WTC11 (cell line): ENCODE measurements around the gene GTF2H2.
"Not testable (repeated sequence)": the region's sequence is repeated elsewhere in the genome, so short reads cannot be mapped to it uniquely, and the experiment has no call there.

Experiments
- CBFB ChIP-seq: sonication (generic); formaldehyde crosslinking; IDR thresholded peaks from 2 replicates; pipeline ENCODE4 v1.8.1; 2022; ENCODE audit warnings: mild to moderate bottlenecking, low read depth, missing genetic modification reagents
- CREM ChIP-seq: sonication (generic); formaldehyde crosslinking; IDR thresholded peaks from 2 replicates; pipeline ENCODE4 v1.8.1; 2022; ENCODE audit warnings: mild to moderate bottlenecking, missing genetic modification reagents, moderate library complexity
- CTCF ChIP-seq: fragments of 200-600 bp; IDR thresholded peaks from 2 replicates; pipeline ENCODE4 v1.8.0; 2022; ENCODE audit warnings: antibody characterized with exemption
- ESRRA ChIP-seq: sonication (generic); formaldehyde crosslinking; IDR thresholded peaks from 2 replicates; pipeline ENCODE4 v1.8.1; 2022; ENCODE audit warnings: mild to moderate bottlenecking, missing genetic modification reagents, borderline replicate concordance
- FOXK1 ChIP-seq: sonication (generic); formaldehyde crosslinking; IDR thresholded peaks from 2 replicates; pipeline ENCODE4 v1.8.0; 2022; ENCODE audit warnings: mild to moderate bottlenecking, moderate library complexity, missing genetic modification reagents
- JUN ChIP-seq: sonication (generic); formaldehyde crosslinking; IDR thresholded peaks from 2 replicates; pipeline ENCODE4 v1.8.0; 2023; ENCODE audit warnings: mild to moderate bottlenecking, missing genetic modification reagents
- NFE2L1 ChIP-seq: sonication (generic); formaldehyde crosslinking; IDR thresholded peaks from 2 replicates; pipeline ENCODE4 v1.8.1; 2023; ENCODE audit warnings: missing genetic modification reagents
- SP1 ChIP-seq: sonication (generic); formaldehyde crosslinking; conservative IDR thresholded peaks from 2 replicates; pipeline ENCODE4 v1.8.1; 2022; ENCODE audit warnings: missing genetic modification reagents
- ZNF423 ChIP-seq: fragments of 250-450 bp; sonication (Bioruptor Pico); IDR thresholded peaks from 2 replicates; pipeline ENCODE4 v2.1.2; 2022; ENCODE audit warnings: mild to moderate bottlenecking, moderate library complexity
- ZSCAN18 ChIP-seq: fragments of 250-450 bp; sonication (Bioruptor Pico); IDR thresholded peaks from 2 replicates; pipeline ENCODE4 v2.1.2; 2022; ENCODE audit warnings: mild to moderate bottlenecking, moderate library complexity
- TF ChIP-seq, protein P1 (sequence below): sonication (generic); formaldehyde crosslinking; IDR thresholded peaks from 2 replicates; pipeline ENCODE4 v1.8.1; 2023; ENCODE audit warnings: mild to moderate bottlenecking, missing genetic modification reagents, borderline replicate concordance
- TF ChIP-seq, protein P2 (sequence below): sonication (generic); formaldehyde crosslinking; IDR thresholded peaks from 2 replicates; pipeline ENCODE4 v1.8.1; 2023; ENCODE audit warnings: mild to moderate bottlenecking, missing genetic modification reagents, moderate library complexity

DNA sequence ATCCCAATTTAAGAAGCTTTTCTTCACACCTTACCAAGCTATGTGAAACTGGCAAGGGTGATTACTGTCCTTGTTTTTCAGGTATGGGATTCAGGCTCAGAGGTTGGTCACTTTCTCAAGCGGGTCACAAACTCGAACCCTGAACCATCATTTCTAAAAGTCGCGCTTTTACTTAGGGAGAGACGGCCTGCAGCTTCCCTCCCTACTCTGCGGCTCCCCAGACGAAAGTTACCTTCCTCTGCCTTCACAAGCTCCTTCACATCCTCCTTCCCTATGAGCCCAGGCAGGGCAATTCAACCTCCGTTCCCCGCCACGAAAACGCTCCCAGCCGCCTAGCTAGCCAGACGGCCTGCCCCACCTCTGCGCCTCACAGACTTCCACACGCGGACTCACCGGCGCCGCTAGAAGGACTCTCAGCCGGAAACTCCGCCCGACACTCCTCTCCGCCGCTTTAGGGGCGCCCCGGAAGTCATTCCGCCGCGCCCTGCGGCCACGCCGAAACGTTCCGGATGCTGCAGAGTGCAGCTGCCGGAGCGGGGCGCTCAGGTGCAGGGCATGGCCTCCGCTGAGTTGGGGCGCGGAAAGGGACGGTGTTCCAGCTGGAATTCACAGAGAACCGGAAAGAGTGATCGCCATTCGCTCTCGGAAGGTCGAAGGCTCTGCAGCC lies at the start of gene GTF2H2:
- TF ChIP-seq ZNF423; FOXK1 (CRISPR knock-in tag); ESRRA (CRISPR knock-in tag); CTCF; JUN; CBFB (CRISPR knock-in tag); NFE2L1 (CRISPR knock-in tag); CREM (CRISPR knock-in tag); SP1 (CRISPR knock-in tag); ZSCAN18 (CRISPR knock-in tag): not testable (repeated sequence)
- TF ChIP-seq, protein P1, sequence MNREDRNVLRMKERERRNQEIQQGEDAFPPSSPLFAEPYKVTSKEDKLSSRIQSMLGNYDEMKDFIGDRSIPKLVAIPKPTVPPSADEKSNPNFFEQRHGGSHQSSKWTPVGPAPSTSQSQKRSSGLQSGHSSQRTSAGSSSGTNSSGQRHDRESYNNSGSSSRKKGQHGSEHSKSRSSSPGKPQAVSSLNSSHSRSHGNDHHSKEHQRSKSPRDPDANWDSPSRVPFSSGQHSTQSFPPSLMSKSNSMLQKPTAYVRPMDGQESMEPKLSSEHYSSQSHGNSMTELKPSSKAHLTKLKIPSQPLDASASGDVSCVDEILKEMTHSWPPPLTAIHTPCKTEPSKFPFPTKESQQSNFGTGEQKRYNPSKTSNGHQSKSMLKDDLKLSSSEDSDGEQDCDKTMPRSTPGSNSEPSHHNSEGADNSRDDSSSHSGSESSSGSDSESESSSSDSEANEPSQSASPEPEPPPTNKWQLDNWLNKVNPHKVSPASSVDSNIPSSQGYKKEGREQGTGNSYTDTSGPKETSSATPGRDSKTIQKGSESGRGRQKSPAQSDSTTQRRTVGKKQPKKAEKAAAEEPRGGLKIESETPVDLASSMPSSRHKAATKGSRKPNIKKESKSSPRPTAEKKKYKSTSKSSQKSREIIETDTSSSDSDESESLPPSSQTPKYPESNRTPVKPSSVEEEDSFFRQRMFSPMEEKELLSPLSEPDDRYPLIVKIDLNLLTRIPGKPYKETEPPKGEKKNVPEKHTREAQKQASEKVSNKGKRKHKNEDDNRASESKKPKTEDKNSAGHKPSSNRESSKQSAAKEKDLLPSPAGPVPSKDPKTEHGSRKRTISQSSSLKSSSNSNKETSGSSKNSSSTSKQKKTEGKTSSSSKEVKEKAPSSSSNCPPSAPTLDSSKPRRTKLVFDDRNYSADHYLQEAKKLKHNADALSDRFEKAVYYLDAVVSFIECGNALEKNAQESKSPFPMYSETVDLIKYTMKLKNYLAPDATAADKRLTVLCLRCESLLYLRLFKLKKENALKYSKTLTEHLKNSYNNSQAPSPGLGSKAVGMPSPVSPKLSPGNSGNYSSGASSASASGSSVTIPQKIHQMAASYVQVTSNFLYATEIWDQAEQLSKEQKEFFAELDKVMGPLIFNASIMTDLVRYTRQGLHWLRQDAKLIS = not testable (repeated sequence)
- TF ChIP-seq, protein P2, sequence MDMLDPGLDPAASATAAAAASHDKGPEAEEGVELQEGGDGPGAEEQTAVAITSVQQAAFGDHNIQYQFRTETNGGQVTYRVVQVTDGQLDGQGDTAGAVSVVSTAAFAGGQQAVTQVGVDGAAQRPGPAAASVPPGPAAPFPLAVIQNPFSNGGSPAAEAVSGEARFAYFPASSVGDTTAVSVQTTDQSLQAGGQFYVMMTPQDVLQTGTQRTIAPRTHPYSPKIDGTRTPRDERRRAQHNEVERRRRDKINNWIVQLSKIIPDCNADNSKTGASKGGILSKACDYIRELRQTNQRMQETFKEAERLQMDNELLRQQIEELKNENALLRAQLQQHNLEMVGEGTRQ = not testable (repeated sequence)
